GM12878 (cell line): ENCODE data around the gene CD93. TPM values are rescaled to one million over a fixed set of nuclear protein-coding genes. Genes with fewer than 3 reads are reported as not detected.

ENCODE experiments used
- ATAC-seq: fragments of 200-7000 bp; cut with Tn5 transposase; 3 replicates; pipeline ENCODE4 v1.9.1; 2020; ENCODE audit warnings: mild to moderate bottlenecking, moderate library complexity
- BruUV-seq: library from RNA; stranded (reverse); fragments of 400-500 nt; replicated peaks from 2 replicates; lab custom pipeline; 2021; lab: Mats Ljungman, UMichigan
- CTCF ChIA-PET: fragments of 300-600 bp; sonication (Branson Sonifier 250); formaldehyde crosslinking; extraction: SDS; loops from one replicate; lab custom pipeline; 2021; ENCODE audit warnings: inconsistent platforms; lab: Yijun Ruan, JAX
- POLR2A ChIA-PET: fragments of 350-600 bp; formaldehyde crosslinking; extraction: SDS; loops from one replicate; lab custom pipeline; 2021; ENCODE audit warnings: inconsistent platforms; lab: Charles Lee
- RAD21 ChIA-PET: fragments of 300-600 bp; sonication (Branson Sonifier 250); formaldehyde crosslinking; loops from one replicate; lab custom pipeline; 2023; ENCODE audit warnings: antibody characterized with exemption; ENCODE audit not compliant: unreplicated experiment; lab: Charles Lee
- SMC1A ChIA-PET: fragments of 300-600 bp; sonication (Branson Sonifier 250); formaldehyde crosslinking; loops from one replicate; lab custom pipeline; 2023; ENCODE audit not compliant: unreplicated experiment, uncharacterized antibody; lab: Charles Lee
- DNase-seq: peaks from one replicate; pipeline ENCODE4 v3.0.0-alpha.2; 2011; ENCODE audit warnings: low read depth, low spot score
- FAIRE-seq: peaks from 3 replicates; lab custom pipeline; 2011; peaks lifted over from hg19 to GRCh38; lab: Jason Lieb, UNC
- H2AFZ ChIP-seq: 2 replicates; pipeline ENCODE4 v1.6.0; 2011; ENCODE audit warnings: low read depth, low read length, control low read depth; ENCODE audit not compliant: control insufficient read depth
- H3K27ac ChIP-seq: 2 replicates; pipeline ENCODE4 v1.5.1; 2011; ENCODE audit warnings: control low read depth; ENCODE audit not compliant: control insufficient read depth, insufficient read depth
- H3K27me3 ChIP-seq, 2 experiments: replicated peaks in 1 of 2; 2 replicates each; pipeline versions ENCODE4 v1.6.0 to v1.6.1; 2011; ENCODE audit warnings: low read length in 1 of 2; ENCODE audit not compliant: control insufficient read depth in 2 of 2, insufficient read depth in 2 of 2
- H3K36me3 ChIP-seq, 2 experiments: 2 replicates each; pipeline ENCODE4 v1.5.1; 2011; ENCODE audit warnings: low read length in 1 of 2; ENCODE audit not compliant: control insufficient read depth in 2 of 2, insufficient read depth in 2 of 2
- H3K4me1 ChIP-seq: 2 replicates; pipeline ENCODE4 v1.6.1; 2011; ENCODE audit warnings: mild to moderate bottlenecking, low read length, moderate library complexity, mixed read lengths; ENCODE audit not compliant: control insufficient read depth, insufficient read depth
- H3K4me2 ChIP-seq: 2 replicates; pipeline ENCODE4 v1.6.0; 2011; ENCODE audit warnings: control low read depth; ENCODE audit not compliant: control insufficient read depth, insufficient read depth
- H3K4me3 ChIP-seq: fragments of 200-600 bp; sonication (generic); 2 replicates; pipeline ENCODE4 v1.5.1; 2016
- H3K79me2 ChIP-seq: 2 replicates; pipeline ENCODE4 v1.6.0; 2011; ENCODE audit warnings: low read length; ENCODE audit not compliant: control insufficient read depth, insufficient read depth
- H3K9ac ChIP-seq: 2 replicates; pipeline ENCODE4 v1.8.0; 2011; ENCODE audit warnings: low read length, control low read depth, mixed read lengths; ENCODE audit not compliant: control insufficient read depth, insufficient read depth
- H3K9me3 ChIP-seq: replicated peaks from 3 replicates; pipeline ENCODE4 v1.5.1; 2011; ENCODE audit warnings: mild to moderate bottlenecking, low read length; ENCODE audit not compliant: control insufficient read depth, insufficient read depth
- H4K20me1 ChIP-seq: 2 replicates; pipeline ENCODE4 v1.6.0; 2011; ENCODE audit not compliant: control insufficient read depth, insufficient read depth
- EED ChIP-seq: sonication (generic); IDR thresholded peaks from 2 replicates; pipeline ENCODE4 v1.6.1; 2016; ENCODE audit warnings: antibody characterized with exemption, low read depth
- EGR1 ChIP-seq, 2 experiments: IDR thresholded peaks; 1 replicate in 1 of 2; 2 replicates in 1 of 2; pipeline ENCODE4 v1.6.1; 2011 to 2012; ENCODE audit warnings: low read depth in 2 of 2, low read length in 2 of 2, borderline replicate concordance in 1 of 2, mild to moderate bottlenecking in 1 of 2, moderate library complexity in 1 of 2
- EZH2 ChIP-seq: IDR thresholded peaks from 2 replicates; pipeline ENCODE4 v1.6.1; 2012; ENCODE audit warnings: low read depth, mild to moderate bottlenecking, control low read depth, inconsistent platforms, low read length, borderline replicate concordance; ENCODE audit not compliant: control insufficient read depth
- IRF4 ChIP-seq: IDR thresholded peaks from 2 replicates; pipeline ENCODE4 v1.6.1; 2011; ENCODE audit warnings: low read depth, low read length
- JUNB ChIP-seq: IDR thresholded peaks from 2 replicates; pipeline ENCODE4 v1.6.1; 2016; ENCODE audit warnings: antibody characterized with exemption, mild to moderate bottlenecking
- MXI1 ChIP-seq: fragments of 150-350 bp; IDR thresholded peaks from 2 replicates; pipeline ENCODE4 v1.6.1; 2011; ENCODE audit warnings: low read depth, mild to moderate bottlenecking, inconsistent platforms, low read length, improper control_type of control experiment
- PAX8 ChIP-seq: fragments of 450-650 bp; IDR thresholded peaks from 2 replicates; pipeline ENCODE4 v1.6.1; 2017; ENCODE audit warnings: mild to moderate bottlenecking, moderate library complexity
- POU2F2 ChIP-seq: IDR thresholded peaks from 3 replicates; pipeline ENCODE4 v1.6.1; 2011; ENCODE audit warnings: low read depth, mild to moderate bottlenecking, low read length, borderline replicate concordance
- RAD21 ChIP-seq: IDR thresholded peaks from 2 replicates; pipeline ENCODE4 v1.6.1; 2011; ENCODE audit warnings: mild to moderate bottlenecking, low read depth, low read length, moderate library complexity; ENCODE audit not compliant: insufficient read depth
- SMAD5 ChIP-seq: IDR thresholded peaks from 2 replicates; pipeline ENCODE4 v1.6.1; 2016; ENCODE audit warnings: antibody characterized with exemption, low read depth
- SPI1 ChIP-seq: IDR thresholded peaks from 2 replicates; pipeline ENCODE4 v1.6.1; 2011; ENCODE audit warnings: low read depth, mild to moderate bottlenecking, low read length, moderate library complexity, borderline replicate concordance; ENCODE audit not compliant: insufficient read depth
- SREBF2 ChIP-seq: IDR thresholded peaks from 2 replicates; pipeline ENCODE4 v1.6.1; 2012; ENCODE audit warnings: mild to moderate bottlenecking, low read length
- WGBS: methylation state at CpG from one replicate; pipeline ENCODE4 v1.1.6; 2016; ENCODE audit warnings: low lambda C conversion rate; ENCODE audit not compliant: insufficient replicate concordance, insufficient coverage; ENCODE audit errors: missing lambda C conversion rate; 5-methylcytosine and 5-hydroxymethylcytosine counted together
- in situ Hi-C: fragments of 300-500 bp; cut with MboI; formaldehyde crosslinking; loops from 9 replicates; pipeline ENCODE4 v1.14.3; 2018; ENCODE audit warnings: mixed read lengths
- intact Hi-C: fragments of 100-400 bp; cut with micrococcal nuclease; formaldehyde crosslinking; loops from one replicate; pipeline ENCODE4 v1.14.2; 2022; ENCODE audit not compliant: unreplicated experiment
- polyA plus RNA-seq, 11 experiments: library from polyadenylated mRNA; depleted of rRNA in 4 of 11; unstranded in 6 of 11; stranded (reverse) in 5 of 11; fragments of >200 nt; fragmentation: Nextera tagmentation in 4 of 11; fragmentation: Illumina TruSeq in 1 of 11; extraction: Ambion mirVana in 4 of 11; extraction: Trizol in 1 of 11; gene quantifications; 1 replicate in 1 of 11; 2 replicates in 10 of 11; pipeline versions ENCODE4 v1.2.1 to v1.2.3, GENCODE V29; 2011 to 2016; ENCODE audit warnings: inconsistent platforms in 2 of 11, missing spikeins in 2 of 11, low read depth in 1 of 11
- total RNA-seq, 4 experiments: library from RNA; depleted of rRNA in 3 of 4; stranded (reverse); fragments of >200 nt in 3 of 4; fragmentation: Illumina TruSeq in 1 of 4; extraction: Trizol in 1 of 4; gene quantifications; 2 replicates each; pipeline versions ENCODE4 v1.2.1 to v1.2.3, GENCODE V29; 2013 to 2021

The CD93 gene
- total and polyA plus RNA-seq, 10 of the 15 experiments (the other 5 are each of a cell fraction or from before 2014, with no cell fraction given) = 0.20 to 2.7 (median 0.92) TPM

- FAIRE-seq = no peak
- H3K4me3 ChIP-seq = no peak overlapping the region
- ChIA-PET SMC1A (interaction anchor here (0.6 to 1.6 kb wide), 4 partner anchors 11 to 146 kb away, joined by 3 to 6 read pairs (median 4); no protein-coding TSS in a partner anchor), CTCF (interaction anchor here (0.9 to 1.0 kb wide), 2 partner anchors 10 to 64 kb away, joined by 3 read pairs; no protein-coding TSS in a partner anchor), RAD21 (interaction anchor here (1.1 to 1.5 kb wide), 2 partner anchors 21 to 70 kb away, joined by 3 read pairs; no protein-coding TSS in a partner anchor), POLR2A (no interaction called here)
- H2AFZ ChIP-seq = no peak overlapping the region
- H3K36me3 ChIP-seq = no peaks in the 10 kb centered on the region
- no TSS peak for BruUV-seq
- in situ Hi-C loops (no loop called here), intact Hi-C loops (no loop called here)
- 0 out of 4 replicates have a peak, but pooled peaks cover 0 to 2% of the 10 kb centered on the region in 2 experiments for H3K27me3 ChIP-seq
- 36% methylated on average over 8 of the region's 8 CpGs for WGBS
- no peak for DNase-seq
- peaks cover 14% of the 10 kb centered on the region for H3K4me1 ChIP-seq
- TF ChIP-seq MXI1 (no peak), EGR1 (IDR thresholded peaks at IDR 0.05; ENCODE audit: borderline replicate concordance in 1 of 2, low read depth in 2 of 2, low read length in 2 of 2) (no peak), PAX8 (no peak), SREBF2 (no peak)
- no peaks in the 10 kb centered on the region for H3K9me3 ChIP-seq
- no peak for ATAC-seq
- H3K4me2 ChIP-seq = no peak overlapping the region
- H3K79me2 ChIP-seq = no peaks in the 10 kb centered on the region
- no peak overlapping the region for H3K9ac ChIP-seq
- no peak overlapping the region for H3K27ac ChIP-seq
- H4K20me1 ChIP-seq = no peaks in the 10 kb centered on the region
These were observed 2.7 kb upstream of the CD93 start for GRCh38 chr20:23088866-23089265.

GRCh38 chr20:23087587-23088251 is 1.6 kb upstream of the CD93 start:
- H3K36me3 ChIP-seq = no peaks in the 10 kb centered on the region
- no peak overlapping the region for H3K4me3 ChIP-seq
- FAIRE-seq = no peak
- in situ Hi-C loops = no loop called here
- no peak overlapping the region for H3K9ac ChIP-seq
- H3K9me3 ChIP-seq = no peaks in the 10 kb centered on the region
- no peaks in the 10 kb centered on the region for H4K20me1 ChIP-seq
- no peaks in the 10 kb centered on the region for H3K27me3 ChIP-seq
- no TSS peak for BruUV-seq
- RAD21 ChIA-PET = interaction anchor here (2.6 kb wide), 1 partner anchor 38 kb away, joined by 9 read pairs; no protein-coding TSS in a partner anchor
- no peak for DNase-seq
- H3K4me1 ChIP-seq = peaks cover 14% of the 10 kb centered on the region
- ATAC-seq = peak; percentile 67
- H3K4me2 ChIP-seq = no peak overlapping the region
- no peak overlapping the region for H3K27ac ChIP-seq
- H2AFZ ChIP-seq = no peak overlapping the region
- SMC1A ChIA-PET = interaction anchor here (0.7 to 1.9 kb wide), 3 partner anchors 9 to 24 kb away, joined by 3 to 6 read pairs (median 5); no protein-coding TSS in a partner anchor
- CTCF ChIA-PET = no interaction called here
- H3K79me2 ChIP-seq = no peaks in the 10 kb centered on the region
- TF ChIP-seq JUNB (no peak), EZH2 (no peak), RAD21 (no peak), SPI1 (peak; percentile 91), SMAD5 (no peak), POU2F2 (no peak), EED (no peak), IRF4 (0 out of 2 replicates have a peak, but pooled peaks have one; percentile 25)
- POLR2A ChIA-PET = no interaction called here
- intact Hi-C loops = no loop called here
- 39% methylated on average over 9 of the region's 9 CpGs for WGBS
